SK-N-SH (cell line): ENCODE results near the gene KCNC4. TPM values are rescaled to one million over a fixed set of nuclear protein-coding genes. Genes with fewer than 3 reads are reported as not detected.

ENCODE experiments used
- CTCF ChIA-PET: fragments of 300-600, 350-600 bp; formaldehyde crosslinking; extraction: SDS; loops from one replicate; lab custom pipeline; 2021; lab: Yijun Ruan, JAX
- POLR2A ChIA-PET: fragments of 350-600 bp; sonication (Branson Sonifier 250); formaldehyde crosslinking; extraction: SDS; loops from one replicate; lab custom pipeline; 2020; ENCODE audit warnings: antibody characterized with exemption, inconsistent platforms; lab: Yijun Ruan, JAX
- DNase-seq: peaks from one replicate; pipeline ENCODE4 v3.0.0; 2012
- H2AFZ ChIP-seq: fragments of 200-600 bp; sonication (generic); 2 replicates; pipeline ENCODE4 v1.8.1; 2016; ENCODE audit warnings: antibody characterized with exemption, mild to moderate bottlenecking, low read depth
- H3F3A ChIP-seq: fragments of 200-600 bp; sonication (generic); replicated peaks from 2 replicates; pipeline ENCODE3; 2016; ENCODE audit warnings: antibody characterized with exemption, mild to moderate bottlenecking; ENCODE audit not compliant: insufficient read depth
- H3K27ac ChIP-seq, 2 experiments: fragments of 200-500 bp in 1 of 2; fragments of 200-600 bp in 1 of 2; sonication (Bioruptor generic) in 1 of 2; sonication (generic), shearing (Covaris generic) in 1 of 2; 2 replicates each; pipeline versions ENCODE4 v1.5.1 to v1.6.1; 2014 to 2016; ENCODE audit warnings: low read depth in 2 of 2, inconsistent platforms in 1 of 2, low read length in 1 of 2, mild to moderate bottlenecking in 1 of 2, mixed read lengths in 1 of 2
- H3K27me3 ChIP-seq: fragments of 200-600 bp; sonication (generic), shearing (Covaris generic); 2 replicates; pipeline ENCODE4 v1.6.1; 2016; ENCODE audit warnings: mixed run types; ENCODE audit not compliant: insufficient read depth
- H3K36me3 ChIP-seq, 2 experiments: fragments of 200-500 bp in 1 of 2; fragments of 200-600 bp in 1 of 2; sonication (Bioruptor generic) in 1 of 2; sonication (generic) in 1 of 2; replicated peaks in 1 of 2; 2 replicates each; pipeline versions ENCODE3 to v1.5.1; 2014 to 2016; ENCODE audit warnings: low read length in 1 of 2, mild to moderate bottlenecking in 1 of 2; ENCODE audit not compliant: insufficient read depth in 2 of 2, control insufficient read depth in 1 of 2
- H3K4me1 ChIP-seq, 2 experiments: fragments of 200-500 bp in 1 of 2; fragments of 200-600 bp in 1 of 2; sonication (Bioruptor generic) in 1 of 2; sonication (generic), shearing (Covaris generic) in 1 of 2; 2 replicates each; pipeline versions ENCODE4 v1.5.1 to v1.6.1; 2014 to 2016; ENCODE audit warnings: low read depth in 1 of 2, low read length in 1 of 2, mixed run types in 1 of 2; ENCODE audit not compliant: insufficient read depth in 2 of 2, control insufficient read depth in 1 of 2
- H3K4me2 ChIP-seq: fragments of 200-600 bp; sonication (generic), shearing (Covaris generic); 2 replicates; pipeline ENCODE4 v1.6.1; 2017; ENCODE audit warnings: mixed run types
- H3K4me3 ChIP-seq, 2 experiments: fragments of 200-500 bp in 1 of 2; fragments of 200-600 bp in 1 of 2; sonication (Bioruptor generic) in 1 of 2; sonication (generic), shearing (Covaris generic) in 1 of 2; 2 replicates each; pipeline versions ENCODE4 v1.5.1 to v1.8.1; 2014 to 2016; ENCODE audit warnings: low read depth in 2 of 2, inconsistent platforms in 1 of 2, low read length in 1 of 2, mild to moderate bottlenecking in 1 of 2, mixed read lengths in 1 of 2, moderate library complexity in 1 of 2
- H3K79me2 ChIP-seq: fragments of 200-600 bp; sonication (generic); 2 replicates; pipeline ENCODE4 v1.8.1; 2017; ENCODE audit warnings: mild to moderate bottlenecking; ENCODE audit not compliant: insufficient read depth
- H3K9ac ChIP-seq: fragments of 200-600 bp; sonication (generic); 2 replicates; pipeline ENCODE4 v1.6.1; 2017; ENCODE audit warnings: mixed run types
- H3K9me2 ChIP-seq: fragments of 200-600 bp; sonication (generic); 2 replicates; pipeline ENCODE4 v1.6.1; 2017; ENCODE audit warnings: mixed run types
- H3K9me3 ChIP-seq: fragments of 200-600 bp; sonication (generic); 2 replicates; pipeline ENCODE4 v1.6.1; 2017; ENCODE audit warnings: mixed run types, mild to moderate bottlenecking, moderate library complexity
- H4K20me1 ChIP-seq: fragments of 200-600 bp; sonication (generic); 2 replicates; pipeline ENCODE4 v1.6.1; 2017; ENCODE audit warnings: mild to moderate bottlenecking, mixed run types; ENCODE audit not compliant: insufficient read depth
- CHD2 ChIP-seq: fragments of 150-350 bp; IDR thresholded peaks from 2 replicates; pipeline ENCODE4 v1.6.1; 2018; ENCODE audit warnings: low read length; ENCODE audit not compliant: partially characterized antibody
- CTCF ChIP-seq: fragments of 200-600 bp; sonication (generic); IDR thresholded peaks from 2 replicates; pipeline ENCODE4 v1.6.1; 2017; ENCODE audit warnings: antibody characterized with exemption, mild to moderate bottlenecking, moderate library complexity
- EZH2phosphoT487 ChIP-seq: fragments of 200-600 bp; sonication (generic); IDR thresholded peaks from 2 replicates; pipeline ENCODE4 v1.6.1; 2017; ENCODE audit warnings: low read depth, mixed run types, mild to moderate bottlenecking, antibody characterized with exemption, moderate library complexity, borderline replicate concordance
- FOXM1 ChIP-seq: IDR thresholded peaks from 2 replicates; pipeline ENCODE4 v1.4.0; 2012; ENCODE audit warnings: low read depth, mild to moderate bottlenecking
- GABPA ChIP-seq: IDR thresholded peaks from 2 replicates; pipeline ENCODE4 v1.4.0; 2012; ENCODE audit warnings: low read depth, mild to moderate bottlenecking
- GATA2 ChIP-seq: sonication (generic); formaldehyde crosslinking; IDR thresholded peaks from 2 replicates; pipeline ENCODE4 v1.5.0; 2020; ENCODE audit warnings: mild to moderate bottlenecking, missing genetic modification reagents
- IRF3 ChIP-seq: fragments of 150-350 bp; IDR thresholded peaks from 2 replicates; pipeline ENCODE4 v1.6.1; 2016; ENCODE audit warnings: mild to moderate bottlenecking, low read depth, low read length
- MAX ChIP-seq: IDR thresholded peaks from 2 replicates; pipeline ENCODE4 v1.4.0; 2012; ENCODE audit warnings: low read depth
- NFIC ChIP-seq: IDR thresholded peaks from 2 replicates; pipeline ENCODE4 v1.4.0; 2012; ENCODE audit warnings: borderline replicate concordance
- RAD21 ChIP-seq: IDR thresholded peaks from 2 replicates; pipeline ENCODE4 v1.6.1; 2012; ENCODE audit warnings: mild to moderate bottlenecking, low read length
- REST ChIP-seq: IDR thresholded peaks from 2 replicates; pipeline ENCODE4 v1.6.1; 2012; ENCODE audit warnings: mild to moderate bottlenecking, low read depth, low read length, moderate library complexity
- SIN3A ChIP-seq: IDR thresholded peaks from 2 replicates; pipeline ENCODE4 v1.6.1; 2012; ENCODE audit warnings: low read depth, mild to moderate bottlenecking, low read length, moderate library complexity, borderline replicate concordance
- SMC3 ChIP-seq: IDR thresholded peaks from 2 replicates; pipeline ENCODE4 v1.6.1; 2012; ENCODE audit warnings: low read depth, low read length, improper control_type of control experiment
- TCF12 ChIP-seq: IDR thresholded peaks from 2 replicates; pipeline ENCODE4 v1.4.0; 2012
- USF1 ChIP-seq: IDR thresholded peaks from 2 replicates; pipeline ENCODE4 v1.4.0; 2012; ENCODE audit warnings: low read depth, borderline replicate concordance
- YY1 ChIP-seq: IDR thresholded peaks from 2 replicates; pipeline ENCODE4 v1.4.0; 2012; ENCODE audit warnings: low read depth, mild to moderate bottlenecking
- WGBS: methylation state at CpG from one replicate; pipeline ENCODE4 v1.1.6; 2017; ENCODE audit warnings: low lambda C conversion rate; 5-methylcytosine and 5-hydroxymethylcytosine counted together
- polyA plus RNA-seq, 3 experiments: library from polyadenylated mRNA; depleted of rRNA; stranded (reverse); fragments of >200 nt; gene quantifications; 2 replicates each; pipeline ENCODE4 v1.2.3, GENCODE V29; 2012

Gene KCNC4
- polyA plus RNA-seq, 1 of the 3 experiments (the other 2 are of a cell fraction): 0.51 TPM

- Histone ChIP-seq H3K4me1 (peaks cover 0 to 47% of the 10 kb centered on the region in 2 experiments; a peak in 2 of 4 replicates), H3K27me3 (no peaks in the 10 kb centered on the region), H3K4me2 (no peak overlapping the region)
- POLR2A ChIA-PET: interaction anchor here (0.6 kb wide), 1 partner anchor 484 kb away, joined by 4 read pairs; no protein-coding TSS in a partner anchor
- no peak for DNase-seq
- CTCF ChIA-PET: interaction anchor here (0.8 to 2.7 kb wide), 5 partner anchors 28 to 223 kb away, joined by 3 to 15 read pairs (median 5); no protein-coding TSS in a partner anchor
- TF ChIP-seq GATA2 (no peak), FOXM1 (no peak), IRF3 (no peak), TCF12 (no peak), YY1 (no peak), CTCF (no peak), USF1 (no peak), SIN3A (no peak), EZH2phosphoT487 (no peak), MAX (no peak), RAD21 (no peak), NFIC (no peak), SMC3 (no peak), GABPA (no peak), REST (no peak), CHD2 (no peak)
- TF ChIP-seq, all 33 proteins: peak for 0
- Histone ChIP-seq H3K27ac (no peak overlapping the region), H4K20me1 (no peaks in the 10 kb centered on the region), H3K9me2 (no peaks in the 10 kb centered on the region), H3F3A (no peaks in the 10 kb centered on the region), H3K9me3 (no peaks in the 10 kb centered on the region), H3K79me2 (no peaks in the 10 kb centered on the region), H3K4me3 (no peak overlapping the region), H3K9ac (no peak overlapping the region), H3K36me3 (no peaks in the 10 kb centered on the region), H2AFZ (no peak overlapping the region)
- 76% methylated on average over 13 of the region's 13 CpGs for WGBS
Measured at GRCh38 chr1:110237386-110238152, 27.5 kb downstream of the KCNC4 start.
